GM18517 (cell line): ENCODE measurements around the gene RXFP1.

Experiments used
- ATAC-seq: cut with Tn5 transposase; IDR thresholded peaks from one replicate; pipeline ENCODE4 v1.9.1; 2021; ENCODE audit warnings: mild to moderate bottlenecking, moderate library complexity; ENCODE audit not compliant: unreplicated experiment

Gene RXFP1

DNA sequence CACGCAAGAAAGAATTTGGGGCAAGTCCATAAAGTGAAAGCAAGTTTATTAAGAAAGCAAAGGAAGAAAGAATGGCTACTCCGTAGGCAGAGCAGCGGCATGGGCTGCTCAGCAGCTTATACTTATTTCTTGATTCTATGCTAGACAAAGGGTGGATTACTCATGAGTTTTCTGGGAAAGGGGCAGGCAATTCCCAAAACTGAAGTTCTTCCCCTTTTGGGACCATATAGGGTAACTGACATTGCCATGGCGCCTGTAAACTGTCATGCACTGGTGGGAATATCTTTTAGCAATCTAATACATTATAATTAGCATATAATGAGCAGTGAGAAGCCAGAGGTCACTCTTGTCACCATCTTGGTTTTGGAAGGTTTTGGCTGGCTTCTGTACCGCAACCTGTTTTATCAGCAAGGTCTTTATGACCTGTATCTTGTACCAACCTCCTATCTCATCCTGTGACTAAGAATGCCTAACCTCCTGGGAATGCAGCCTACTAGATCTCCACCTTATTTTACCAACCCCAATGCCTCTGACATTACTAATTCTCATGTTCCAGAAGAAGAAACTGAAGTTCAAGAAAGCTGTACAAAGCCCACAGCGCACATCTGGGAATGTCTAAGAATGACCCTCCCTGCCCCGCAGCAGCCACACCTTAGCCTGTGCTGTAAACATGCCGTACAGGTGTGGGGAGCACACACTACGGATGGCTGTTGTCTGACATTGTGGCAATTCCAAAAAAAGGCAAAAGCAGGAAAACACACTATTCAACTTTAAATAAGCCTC lies 18.6 kb downstream of the RXFP1 start:
- ATAC-seq, result no peak

DNA sequence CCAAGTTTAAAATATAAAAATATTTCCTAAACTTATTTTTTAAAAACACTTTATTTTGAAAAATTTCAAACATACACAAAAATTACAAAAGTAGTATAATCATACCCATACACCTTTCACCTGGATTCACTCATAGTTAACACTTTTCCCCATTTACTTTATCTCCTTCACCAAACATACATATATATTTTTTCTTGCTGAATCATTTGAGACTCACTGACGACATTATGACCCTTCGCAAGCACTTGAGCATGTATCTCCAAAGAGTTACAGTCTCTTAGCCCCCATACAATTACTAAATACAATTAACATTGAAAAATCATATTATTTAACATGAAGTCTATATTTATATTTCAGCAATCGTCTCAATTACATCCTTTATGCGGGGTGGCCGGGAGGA lies 19.8 kb downstream of the RXFP1 start:
- no peak for ATAC-seq

DNA sequence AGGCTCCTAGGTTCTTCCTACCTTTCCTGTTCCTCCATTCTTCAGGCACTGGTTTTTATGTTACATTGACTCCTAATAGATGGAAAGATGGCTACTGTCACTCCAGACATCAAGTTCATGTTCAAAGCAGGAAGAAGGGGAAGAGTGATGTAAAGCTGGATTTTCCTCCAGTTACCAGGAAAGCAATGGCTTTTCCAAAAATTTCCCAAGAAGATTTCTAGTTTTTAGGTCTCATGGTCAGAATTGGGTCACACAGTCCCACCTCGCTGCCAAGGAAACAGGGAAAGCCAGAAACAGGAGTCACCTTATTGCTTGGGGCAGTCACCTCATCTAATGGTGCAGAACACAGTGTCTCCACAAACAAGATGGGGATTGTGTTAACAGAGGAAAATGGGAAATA lies 21.5 kb downstream of the RXFP1 start:
- no peak for ATAC-seq

DNA sequence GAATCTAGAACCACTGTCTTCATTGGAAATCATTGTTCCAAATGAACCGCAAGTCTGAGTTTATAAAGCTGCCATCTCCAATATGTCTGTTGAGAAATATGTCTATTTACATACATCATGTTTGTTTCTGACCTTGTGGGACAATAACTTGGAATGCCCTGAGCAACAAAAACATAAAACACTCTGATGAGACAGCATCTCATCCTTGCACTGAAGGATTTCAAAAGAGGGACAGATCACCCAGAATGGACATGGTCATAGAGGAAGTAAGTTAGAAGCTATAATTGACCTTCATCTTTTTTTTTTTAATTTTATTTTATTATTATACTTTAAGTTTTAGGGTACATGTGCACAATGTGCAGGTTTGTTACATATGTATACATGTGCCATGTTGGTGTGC lies 22.5 kb downstream of the RXFP1 start:
- no peak for ATAC-seq

DNA sequence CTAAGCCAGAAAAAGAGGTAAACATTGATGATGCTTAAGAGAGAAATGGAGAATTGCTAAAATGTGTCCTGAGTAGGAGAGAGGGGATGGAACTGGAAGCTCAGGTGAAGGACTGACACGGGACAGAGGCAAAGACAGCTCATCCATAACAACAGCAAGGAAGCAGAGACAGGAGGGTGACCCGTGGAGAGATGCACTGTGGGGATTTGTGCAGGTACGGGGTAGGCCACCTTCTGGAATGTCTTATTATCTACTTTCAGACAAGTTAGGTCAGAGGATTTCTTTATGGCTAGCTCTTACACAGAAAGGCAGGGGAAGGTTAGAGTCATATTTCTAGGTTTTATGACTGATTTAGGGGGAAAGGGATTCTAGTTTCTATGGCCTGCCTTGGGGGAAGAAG lies 31.7 kb downstream of the RXFP1 start:
- ATAC-seq, result no peak

DNA sequence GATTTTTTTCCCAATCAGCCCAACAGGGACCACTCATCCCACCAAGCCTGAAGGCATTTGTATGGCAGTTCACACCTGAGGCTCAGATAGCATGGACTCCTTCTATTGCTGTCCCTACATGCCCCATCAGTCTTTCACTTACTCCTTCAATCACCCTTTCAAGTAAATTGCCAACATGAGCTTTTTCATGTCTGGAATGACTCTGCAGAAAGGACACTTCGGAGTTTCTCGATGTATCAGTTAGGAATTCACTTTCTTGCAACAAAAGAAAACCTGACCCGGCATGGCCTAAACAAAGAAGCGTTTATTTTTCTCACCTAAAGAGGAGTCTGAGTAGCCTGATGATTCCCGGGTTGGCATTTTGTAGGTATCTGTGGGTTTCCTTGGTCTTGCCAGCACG lies 38.6 kb downstream of the RXFP1 start:
- no peak for ATAC-seq

DNA sequence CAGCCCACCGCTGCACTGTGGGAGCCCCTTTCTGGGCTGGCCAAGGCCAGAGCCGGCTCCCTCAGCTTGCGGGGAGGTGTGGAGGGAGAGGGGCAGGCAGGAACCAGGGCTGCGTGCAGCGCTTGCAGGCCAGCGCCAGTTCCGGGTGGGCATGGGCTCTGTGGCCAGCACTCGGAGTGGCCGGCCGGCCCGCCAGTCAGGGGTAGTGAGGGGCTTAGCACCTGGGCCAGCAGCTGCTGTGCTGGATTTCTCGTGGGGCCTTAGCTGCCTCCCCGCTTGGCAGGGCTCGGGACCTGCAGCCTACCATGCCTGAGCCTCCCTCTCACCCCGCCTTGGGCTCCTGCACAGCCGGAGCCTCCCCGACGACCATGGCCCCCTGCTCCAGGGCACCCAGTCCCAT lies 45.2 kb downstream of the RXFP1 start:
- no peak for ATAC-seq

DNA sequence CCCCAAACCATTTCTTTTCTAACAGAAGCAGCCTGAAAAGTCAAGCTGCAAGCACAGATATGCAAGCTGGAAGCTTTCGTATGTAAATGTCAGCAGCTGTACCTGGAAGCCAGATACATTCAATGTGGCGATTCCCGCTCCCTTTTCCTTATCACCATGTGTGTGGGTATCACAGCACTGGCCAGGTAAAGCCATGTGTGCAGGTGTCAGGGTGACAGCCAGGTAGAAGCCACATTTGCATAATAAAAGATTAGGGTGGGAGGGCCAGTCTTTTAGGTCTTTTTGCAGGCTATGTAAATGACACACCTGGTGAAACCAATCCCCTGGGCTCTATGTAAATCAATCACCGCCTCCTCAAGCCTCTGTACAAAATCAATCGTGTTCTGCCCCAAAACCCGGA lies 50.1 kb downstream of the RXFP1 start:
- ATAC-seq, result no peak

DNA sequence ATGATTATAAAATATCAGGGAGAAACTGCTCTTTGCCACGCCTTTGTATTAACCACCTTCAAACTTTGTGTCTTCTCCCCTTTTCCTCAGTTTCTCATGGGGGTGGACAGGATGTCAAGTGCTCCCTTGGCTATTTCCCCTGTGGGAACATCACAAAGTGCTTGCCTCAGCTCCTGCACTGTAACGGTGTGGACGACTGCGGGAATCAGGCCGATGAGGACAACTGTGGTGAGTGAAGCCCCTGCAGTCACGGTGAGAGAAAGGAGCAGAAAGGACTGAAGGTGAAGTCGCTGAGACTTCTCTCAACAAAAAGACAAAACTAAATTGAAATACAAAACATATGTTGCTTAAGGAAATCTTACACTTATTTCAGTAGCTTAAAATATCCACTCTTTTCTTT lies 50.9 kb downstream of the RXFP1 start:
- no peak for ATAC-seq

DNA sequence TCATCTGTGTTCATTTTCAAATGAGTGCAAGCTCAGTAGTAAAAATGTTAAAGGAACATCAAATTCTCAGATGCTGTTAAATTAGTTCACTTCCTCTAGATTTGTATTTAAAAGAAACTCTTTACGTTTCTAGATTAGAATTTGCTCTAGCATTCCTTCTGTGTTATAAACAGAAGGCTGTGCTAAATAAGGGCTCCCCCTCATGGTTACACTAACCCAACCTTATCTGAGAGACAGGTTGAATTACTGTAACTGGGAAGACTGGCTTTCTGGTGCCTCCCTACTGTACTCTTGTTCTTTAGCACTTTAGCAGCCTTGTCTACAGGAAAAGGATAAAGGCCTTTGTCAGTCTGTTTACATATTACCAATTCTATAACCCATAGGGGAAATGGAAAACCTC lies 56.8 kb downstream of the RXFP1 start:
- no peak for ATAC-seq

DNA sequence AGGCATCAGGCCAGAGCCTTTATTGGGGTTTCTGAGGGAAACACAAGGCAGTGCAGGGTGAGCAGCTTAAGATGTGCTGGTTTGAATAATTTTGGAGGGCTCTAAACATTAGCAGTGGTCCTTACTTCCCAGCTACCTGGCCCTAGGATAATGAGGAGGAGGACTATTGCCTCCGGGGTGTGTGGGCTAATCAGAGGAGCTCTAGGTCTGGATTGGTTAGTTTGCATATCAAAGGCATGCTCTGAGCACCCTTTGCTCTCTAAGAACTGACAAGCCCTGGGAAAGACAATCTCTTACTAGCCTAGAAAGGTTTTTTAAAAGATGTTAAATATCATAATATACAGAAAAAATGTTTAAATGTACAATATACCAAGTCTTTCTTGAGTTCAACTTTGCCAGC lies 58.4 kb downstream of the RXFP1 start:
- no peak for ATAC-seq

DNA sequence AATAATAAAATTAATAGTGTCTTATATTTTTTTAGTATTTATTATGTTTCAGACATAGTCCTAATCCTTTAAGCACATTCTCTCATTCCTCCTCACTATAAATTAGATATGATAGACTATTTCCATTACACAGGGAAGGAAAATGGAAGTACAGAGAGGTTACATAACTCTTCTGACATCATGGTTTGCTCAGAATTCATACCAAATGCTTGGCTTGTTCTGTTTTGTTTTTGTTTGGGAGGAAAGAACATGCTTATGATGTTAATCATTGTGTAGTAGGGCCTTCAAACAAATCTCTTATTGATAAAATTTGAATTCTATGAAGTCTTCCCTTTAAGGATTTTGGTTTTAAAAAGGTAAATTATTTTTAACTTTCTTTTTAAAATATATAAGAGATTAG lies 59.5 kb downstream of the RXFP1 start:
- no peak for ATAC-seq

DNA sequence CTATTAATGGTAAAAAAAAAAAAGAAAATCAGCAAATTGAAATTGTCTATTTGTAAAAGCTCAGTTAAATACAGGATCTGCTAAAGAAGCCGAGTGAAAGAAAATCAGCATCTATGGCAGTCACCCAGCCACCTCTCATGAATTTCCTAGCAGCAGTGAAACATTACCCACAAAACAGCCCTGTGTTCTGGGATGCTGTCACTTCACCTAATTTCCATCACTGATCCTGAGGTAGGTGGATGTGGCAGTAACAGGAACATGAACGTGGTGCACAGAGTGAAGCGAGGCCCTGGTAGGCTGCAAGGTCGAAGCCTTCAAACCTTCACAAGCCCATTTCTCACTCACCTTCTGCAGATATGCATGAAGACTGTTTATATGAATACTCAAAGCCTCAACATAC lies 65.2 kb downstream of the RXFP1 start:
- ATAC-seq, result no peak

DNA sequence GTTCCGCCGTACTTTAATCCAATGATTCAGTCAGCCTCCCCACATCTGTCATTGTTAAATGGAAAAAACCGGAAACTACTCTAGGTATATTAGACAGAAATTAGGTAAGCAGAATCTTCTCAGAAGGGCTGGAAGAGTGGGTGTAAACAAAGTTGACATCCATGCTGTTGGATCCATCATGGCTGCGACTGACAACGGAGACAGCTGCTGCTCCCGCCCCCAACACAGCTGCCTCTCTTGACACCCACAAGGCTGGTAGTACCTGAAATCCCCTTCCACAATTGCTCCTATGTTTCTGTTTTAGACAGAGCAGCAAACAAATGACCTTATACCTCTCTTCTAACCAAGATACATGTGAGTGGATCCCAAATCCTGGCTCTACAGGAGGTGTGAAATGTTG lies 66.6 kb downstream of the RXFP1 start:
- no peak for ATAC-seq

DNA sequence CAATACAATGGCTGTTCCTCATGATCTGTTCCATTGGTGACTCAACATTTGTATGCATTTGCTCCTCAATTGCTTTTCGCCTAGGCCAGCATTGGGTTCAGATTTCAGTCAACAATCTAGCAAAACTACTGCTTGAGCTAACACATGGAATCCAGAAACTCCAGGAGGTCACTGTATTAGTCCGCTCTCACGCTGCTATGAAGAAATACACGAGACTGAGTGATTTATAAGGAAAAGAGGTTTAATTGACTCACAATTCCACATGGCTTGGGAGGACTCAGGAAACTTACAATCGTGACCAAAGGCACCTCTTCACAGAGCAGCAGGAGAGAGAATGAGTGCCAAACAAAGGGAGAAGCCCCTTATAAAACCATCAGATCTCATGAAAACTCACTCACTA lies 67.1 kb downstream of the RXFP1 start:
- ATAC-seq, result no peak

DNA sequence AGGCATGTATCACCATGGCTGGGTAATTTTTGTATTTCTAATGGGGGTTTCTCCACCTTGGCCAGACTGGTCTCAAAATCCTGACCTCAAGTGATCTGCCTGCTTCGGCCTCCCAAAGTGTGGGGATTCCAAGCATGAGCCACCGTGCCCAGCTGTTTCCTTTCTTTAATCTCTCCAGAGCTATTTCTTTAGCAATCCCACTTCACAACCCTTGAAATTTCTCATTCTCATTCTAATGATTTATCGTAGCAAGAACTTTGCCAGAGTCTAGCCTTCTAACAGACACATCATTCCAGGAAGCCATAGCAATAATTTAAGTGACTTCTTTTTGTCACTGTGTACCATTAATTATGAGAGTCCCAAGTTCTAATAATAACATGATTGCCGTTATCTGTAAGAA lies 68.6 kb downstream of the RXFP1 start:
- no peak for ATAC-seq

DNA sequence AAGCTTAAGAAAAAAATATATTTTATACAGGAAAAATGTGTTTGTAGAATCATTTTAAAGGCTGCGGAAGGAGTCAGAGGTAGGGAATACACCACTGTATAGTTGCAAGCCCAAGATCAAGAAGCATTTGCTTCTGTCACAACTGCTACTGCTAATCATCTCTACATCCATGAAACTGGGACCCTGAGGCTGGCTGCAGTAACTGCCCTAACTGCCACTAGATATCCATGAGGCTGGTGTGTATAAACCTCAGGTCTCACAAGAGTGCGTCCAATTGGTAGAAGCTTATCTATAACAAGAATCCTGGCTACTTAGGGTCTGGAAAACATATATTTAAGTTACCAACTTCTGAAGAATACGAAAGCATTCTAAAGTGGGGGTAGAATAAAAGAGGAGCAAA lies 69.1 kb downstream of the RXFP1 start:
- ATAC-seq, result no peak

DNA sequence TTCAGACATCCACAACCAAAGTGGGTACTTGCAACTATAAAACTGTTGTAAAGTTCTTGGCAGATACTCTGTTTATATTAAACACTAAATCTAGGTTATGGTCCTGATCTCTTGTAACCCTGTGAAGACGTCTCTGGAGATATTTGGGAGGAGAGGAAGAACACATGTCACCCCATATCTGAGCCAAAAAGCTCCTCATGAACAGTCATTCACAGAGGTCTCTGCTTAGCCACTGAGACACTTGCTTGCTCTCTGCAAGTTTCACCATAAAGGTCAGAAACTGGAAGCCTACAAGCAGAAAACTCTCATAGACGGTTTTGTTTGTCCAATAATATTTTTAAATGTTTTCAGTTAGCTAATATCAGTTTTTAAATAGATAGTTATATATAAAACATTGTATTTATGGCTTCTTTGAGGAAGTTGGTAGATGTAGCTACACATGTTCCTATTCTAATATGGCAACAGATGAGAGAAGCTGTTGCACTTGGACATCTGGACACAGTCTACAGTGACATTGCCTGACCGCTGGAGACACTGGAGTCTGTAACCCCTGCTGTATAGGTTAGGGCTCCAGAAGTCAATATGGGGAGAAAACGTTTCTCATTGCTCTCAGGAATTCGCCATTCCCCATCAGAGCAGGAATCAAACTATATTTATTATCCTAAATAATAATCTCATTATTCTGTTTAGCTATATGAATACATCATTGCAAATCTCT lies 76.4 kb downstream of the RXFP1 start:
- no peak for ATAC-seq

DNA sequence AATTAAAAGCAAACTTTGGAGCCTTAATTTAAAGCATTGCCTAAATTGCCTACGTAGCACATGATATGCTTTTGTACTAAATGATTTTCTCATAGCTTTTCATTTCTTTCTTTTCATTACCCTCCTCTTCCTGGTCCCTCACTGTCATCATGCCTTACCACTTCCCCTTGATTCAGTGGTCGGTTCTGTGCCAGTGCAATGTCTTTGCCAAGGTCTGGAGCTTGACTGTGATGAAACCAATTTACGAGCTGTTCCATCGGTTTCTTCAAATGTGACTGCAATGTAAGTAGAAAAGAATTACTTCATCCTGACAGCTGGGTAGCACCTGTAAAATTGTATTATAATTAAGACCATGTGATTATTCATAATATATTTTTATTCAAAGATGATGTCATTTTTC lies 77.5 kb downstream of the RXFP1 start:
- no peak for ATAC-seq

DNA sequence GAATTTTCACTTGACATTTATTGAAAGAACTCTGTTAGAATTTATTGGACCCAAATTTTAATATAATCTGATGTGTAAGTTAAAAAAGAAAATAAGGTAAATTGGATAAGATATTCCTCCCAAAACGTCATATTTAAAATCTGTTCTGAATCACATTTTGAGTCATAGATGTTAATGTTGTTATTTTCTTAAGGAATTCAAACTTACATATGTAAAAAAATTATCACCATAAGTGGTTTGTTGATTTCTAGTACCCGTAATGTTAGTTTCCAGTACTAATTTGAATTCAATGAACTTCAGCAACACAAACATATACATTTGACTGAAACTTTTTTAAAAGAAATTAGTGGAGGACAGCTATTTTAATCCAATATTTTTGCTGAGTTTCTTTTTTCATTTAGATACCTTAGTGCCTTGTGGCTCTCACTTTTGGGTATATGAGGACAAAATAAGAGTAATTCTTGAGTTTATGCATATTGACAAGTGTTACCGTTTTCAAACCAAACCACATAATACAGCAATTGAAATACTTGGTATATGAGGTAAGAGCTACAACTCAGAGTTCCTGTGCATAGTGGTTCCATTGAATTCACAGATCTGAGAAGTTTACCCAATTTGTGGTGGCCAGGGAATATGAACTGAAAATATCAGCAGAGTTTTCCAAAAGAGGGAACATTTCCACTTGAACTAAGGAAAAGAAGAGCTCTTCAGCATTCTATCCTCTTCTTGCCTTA lies 78.2 kb downstream of the RXFP1 start:
- no peak for ATAC-seq

DNA sequence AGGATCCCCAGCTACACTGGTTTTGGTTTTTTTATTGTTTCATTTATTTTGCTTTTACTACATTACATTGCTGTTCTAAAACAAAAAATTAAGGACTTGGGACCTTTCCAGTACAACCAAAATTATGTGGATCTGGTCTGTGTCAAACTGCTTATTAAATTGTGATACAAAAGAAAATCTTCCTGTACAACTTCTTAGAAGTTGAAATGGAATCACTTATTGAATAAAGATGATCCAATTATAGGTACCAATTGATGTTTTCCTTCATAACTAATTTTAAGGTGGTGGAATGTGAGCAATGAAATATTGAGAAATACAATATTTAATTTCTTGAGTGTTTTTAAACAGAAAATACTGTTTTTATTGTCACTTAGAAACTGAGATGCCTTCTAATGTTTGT lies 82.7 kb downstream of the RXFP1 start:
- ATAC-seq, result no peak

DNA sequence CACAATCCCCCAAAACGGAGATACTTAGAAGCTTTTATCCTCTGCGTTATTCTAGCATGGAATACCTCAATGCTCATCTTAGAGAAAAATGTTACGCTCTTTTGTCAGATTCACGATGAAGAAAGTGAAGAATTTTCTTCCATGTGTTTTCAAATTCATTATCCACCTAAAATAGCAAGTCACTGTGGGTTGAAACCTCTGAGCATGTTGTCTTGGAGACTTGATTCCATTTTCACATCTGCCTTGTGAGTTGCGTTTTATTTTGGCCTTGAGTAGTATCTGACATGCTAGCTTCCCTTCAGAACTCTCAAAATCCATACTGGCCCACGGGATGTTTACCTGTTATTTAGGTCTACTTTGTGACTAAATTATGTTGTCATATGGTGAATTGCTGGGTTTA lies 83.7 kb downstream of the RXFP1 start:
- no peak for ATAC-seq
